ENCODE measurements around the gene EFHC1. TPM values are rescaled to one million over a fixed set of nuclear protein-coding genes. Genes with fewer than 3 reads are reported as not detected.

EFHC1 gene
- total RNA-seq, 1 experiment from 2014 or later: 12.4 TPM

DNA sequence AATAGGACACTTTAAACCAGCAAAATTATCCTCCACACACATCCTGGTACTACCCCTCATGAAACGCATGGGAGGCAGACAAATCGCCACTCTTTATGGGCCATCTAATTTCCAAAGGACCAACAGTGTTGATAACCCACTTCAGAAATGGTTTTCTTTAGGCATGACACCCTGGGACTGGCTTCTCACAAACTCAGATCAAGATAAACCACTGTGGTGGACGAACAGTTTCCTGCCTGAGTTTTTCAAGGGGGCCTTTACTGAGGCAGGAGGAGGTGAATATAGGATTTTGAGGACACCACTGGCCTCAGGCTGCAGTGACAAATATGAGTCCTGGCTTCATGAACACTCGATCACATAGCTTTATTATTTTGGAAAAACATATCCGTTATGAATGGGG, 130.7 kb downstream of the EFHC1 start (continued):
- TF ChIP-seq REST (IDR thresholded peaks at IDR 0.05; ENCODE audit: low read depth) (no peak), JUND (IDR thresholded peaks at IDR 0.05) (no peak), ZNF274 (IDR thresholded peaks at IDR 0.05; ENCODE audit: low read depth, low read length) (no peak), EZH2phosphoT487 (IDR thresholded peaks at IDR 0.05; ENCODE audit: borderline replicate concordance) (no peak), EGR1 (IDR thresholded peaks at IDR 0.05; ENCODE audit: low read depth) (no peak), SRF (IDR thresholded peaks at IDR 0.05; ENCODE audit: low read depth) (no peak)

GRCh38 chr6:52551483-52552277, 131.5 kb downstream of the EFHC1 start:
- 0 out of 2 replicates have a peak, but pooled peaks have one; percentile 9 for TF ChIP-seq JUND (IDR thresholded peaks at IDR 0.05)
- TF ChIP-seq ZNF274 (IDR thresholded peaks at IDR 0.05; ENCODE audit: low read depth, low read length): no peak
- DNase-seq (ENCODE audit: low read depth, low spot score) (no peak), ATAC-seq (peak; percentile 65; the same call in 1 of the 2 replicates)
- ChIA-PET RAD21 (ENCODE audit: low non-redundant PET in 1 of 2, low total read pairs in 2 of 2, uncharacterized antibody in 2 of 2, unreplicated experiment in 2 of 2) (no interaction called here), POLR2A (no interaction called here), CTCF (no interaction called here)
- intact Hi-C loops (cut with micrococcal nuclease): no loop called here
- peaks cover 14 to 25% of the 10 kb centered on the region in 2 experiments; a peak in 3 of 4 replicates for H3K4me1 ChIP-seq (ENCODE audit: control insufficient read depth in 1 of 2, insufficient read depth in 2 of 2, low read length in 2 of 2)
- H3K4me2 ChIP-seq (ENCODE audit: low read length): peak overlapping the region; percentile 26; the same call in 1 of the 2 replicates
- no peak overlapping the region for H3K27ac ChIP-seq (ENCODE audit: low read depth, low read length)
- H4K20me1 ChIP-seq (ENCODE audit: insufficient read depth): no peaks in the 10 kb centered on the region
- no peaks in the 10 kb centered on the region for H3K9me2 ChIP-seq (ENCODE audit: insufficient read depth)
- H3K36me3 ChIP-seq (ENCODE audit: control insufficient read depth in 1 of 2, insufficient read depth in 2 of 2, low read length in 2 of 2): no peaks in the 10 kb centered on the region
- H3K79me2 ChIP-seq (ENCODE audit: insufficient read depth, low read length): peaks cover 36% of the 10 kb centered on the region
- H3K4me3 ChIP-seq (replicated peaks in 1 of 2; ENCODE audit: low read depth in 1 of 2, low read length in 2 of 2): no peak overlapping the region
- no TSS peak for BruUV-seq (replicated peaks)
- no peaks in the 10 kb centered on the region for H3K27me3 ChIP-seq (ENCODE audit: insufficient read depth, low read length)
- H2AFZ ChIP-seq (ENCODE audit: low read depth, low read length, poor library complexity, severe bottlenecking): no peak overlapping the region
- no peak overlapping the region for H3K9ac ChIP-seq (ENCODE audit: low read length)
- no peaks in the 10 kb centered on the region for H3K9me3 ChIP-seq (ENCODE audit: control insufficient read depth in 1 of 2, insufficient read depth in 1 of 2, low read depth in 1 of 2, low read length in 2 of 2)

Measured in HCT116 (cell line).